WTC11 (cell line): ENCODE results near the gene ZNF324. TPM values are rescaled to one million over a fixed set of nuclear protein-coding genes. Genes with fewer than 3 reads are reported as not detected.

Experiments
- AFF4 ChIP-seq: sonication (generic); formaldehyde crosslinking; IDR thresholded peaks from 2 replicates; pipeline ENCODE4 v1.8.1; 2023; ENCODE audit warnings: mild to moderate bottlenecking, missing genetic modification reagents, borderline replicate concordance
- ATF1 ChIP-seq: sonication (generic); formaldehyde crosslinking; IDR thresholded peaks from 2 replicates; pipeline ENCODE4 v1.8.1; 2023; ENCODE audit warnings: mild to moderate bottlenecking, moderate library complexity, missing genetic modification reagents
- FOXJ3 ChIP-seq: sonication (generic); formaldehyde crosslinking; IDR thresholded peaks from 2 replicates; pipeline ENCODE4 v1.9.0; 2021; ENCODE audit warnings: missing genetic modification reagents, mild to moderate bottlenecking, borderline replicate concordance
- GRHL2 ChIP-seq: fragments of 250-450 bp; sonication (Bioruptor Pico); IDR thresholded peaks from 2 replicates; pipeline ENCODE4 v1.8.0; 2022; ENCODE audit warnings: mild to moderate bottlenecking, moderate library complexity; ENCODE audit not compliant: insufficient replicate concordance, severe bottlenecking
- JAZF1 ChIP-seq: fragments of 250-450 bp; sonication (Bioruptor Pico); IDR thresholded peaks from 2 replicates; pipeline ENCODE4 v1.9.0; 2021; ENCODE audit warnings: moderate library complexity, mild to moderate bottlenecking, inconsistent platforms
- MYBL2 ChIP-seq: sonication (generic); formaldehyde crosslinking; IDR thresholded peaks from 2 replicates; pipeline ENCODE4 v1.8.1; 2023; ENCODE audit warnings: mild to moderate bottlenecking, moderate library complexity, missing genetic modification reagents
- NFE2L1 ChIP-seq: sonication (generic); formaldehyde crosslinking; IDR thresholded peaks from 2 replicates; pipeline ENCODE4 v1.8.1; 2023; ENCODE audit warnings: missing genetic modification reagents
- NR1H2 ChIP-seq: sonication (generic); formaldehyde crosslinking; IDR thresholded peaks from 2 replicates; pipeline ENCODE4 v1.9.0; 2021; ENCODE audit warnings: mild to moderate bottlenecking, moderate library complexity, missing genetic modification reagents
- NR3C1 ChIP-seq: sonication (generic); formaldehyde crosslinking; conservative IDR thresholded peaks from 2 replicates; pipeline ENCODE4 v1.8.1; 2023; ENCODE audit warnings: low read depth, mild to moderate bottlenecking, missing genetic modification reagents
- SMAD4 ChIP-seq: sonication (generic); formaldehyde crosslinking; IDR thresholded peaks from 2 replicates; pipeline ENCODE4 v1.8.0; 2022; ENCODE audit warnings: mild to moderate bottlenecking, missing genetic modification reagents
- STAT6 ChIP-seq: sonication (generic); formaldehyde crosslinking; conservative IDR thresholded peaks from 2 replicates; pipeline ENCODE4 v1.8.1; 2023; ENCODE audit warnings: mild to moderate bottlenecking, low read depth, missing genetic modification reagents, moderate library complexity
- TEAD4 ChIP-seq: sonication (generic); formaldehyde crosslinking; IDR thresholded peaks from 2 replicates; pipeline ENCODE4 v1.8.0; 2022; ENCODE audit warnings: mild to moderate bottlenecking, missing genetic modification reagents
- ZBTB21 ChIP-seq: sonication (generic); formaldehyde crosslinking; IDR thresholded peaks from 2 replicates; pipeline ENCODE4 v1.8.1; 2023; ENCODE audit warnings: mild to moderate bottlenecking, missing genetic modification reagents, borderline replicate concordance
- ZNF232 ChIP-seq: sonication (generic); formaldehyde crosslinking; IDR thresholded peaks from 2 replicates; pipeline ENCODE4 v1.8.0; 2022; ENCODE audit warnings: mild to moderate bottlenecking, missing genetic modification reagents
- ZNF281 ChIP-seq: sonication (generic); formaldehyde crosslinking; IDR thresholded peaks from 2 replicates; pipeline ENCODE4 v1.8.0; 2023; ENCODE audit warnings: mild to moderate bottlenecking, missing genetic modification reagents
- ZNF317 ChIP-seq: sonication (generic); formaldehyde crosslinking; IDR thresholded peaks from 2 replicates; pipeline ENCODE4 v1.8.1; 2023; ENCODE audit warnings: low read depth, mild to moderate bottlenecking, moderate library complexity, missing genetic modification reagents, borderline replicate concordance
- ZNF416 ChIP-seq: fragments of 250-450 bp; sonication (Bioruptor Pico); IDR thresholded peaks from 2 replicates; pipeline ENCODE4 v1.9.0; 2021; ENCODE audit warnings: mild to moderate bottlenecking, inconsistent platforms
- ZNF532 ChIP-seq: fragments of 250-450 bp; sonication (Bioruptor Pico); IDR thresholded peaks from 2 replicates; pipeline ENCODE4 v1.9.0; 2021; ENCODE audit warnings: mild to moderate bottlenecking, borderline replicate concordance
- total RNA-seq: library from RNA; stranded (reverse); gene quantifications from 3 replicates; pipeline ENCODE4 v1.2.3, GENCODE V29; 2021
- TF ChIP-seq, protein P1 (sequence below): sonication (generic); formaldehyde crosslinking; IDR thresholded peaks from 2 replicates; pipeline ENCODE4 v1.8.0; 2023; ENCODE audit warnings: missing genetic modification reagents
- TF ChIP-seq, protein P2 (sequence below): sonication (generic); formaldehyde crosslinking; IDR thresholded peaks from 2 replicates; pipeline ENCODE4 v1.8.1; 2022; ENCODE audit warnings: low read depth, mild to moderate bottlenecking, moderate library complexity, missing genetic modification reagents, borderline replicate concordance

The ZNF324 gene
- total RNA-seq, 1 experiment from 2014 or later = 5.9 TPM

DNA sequence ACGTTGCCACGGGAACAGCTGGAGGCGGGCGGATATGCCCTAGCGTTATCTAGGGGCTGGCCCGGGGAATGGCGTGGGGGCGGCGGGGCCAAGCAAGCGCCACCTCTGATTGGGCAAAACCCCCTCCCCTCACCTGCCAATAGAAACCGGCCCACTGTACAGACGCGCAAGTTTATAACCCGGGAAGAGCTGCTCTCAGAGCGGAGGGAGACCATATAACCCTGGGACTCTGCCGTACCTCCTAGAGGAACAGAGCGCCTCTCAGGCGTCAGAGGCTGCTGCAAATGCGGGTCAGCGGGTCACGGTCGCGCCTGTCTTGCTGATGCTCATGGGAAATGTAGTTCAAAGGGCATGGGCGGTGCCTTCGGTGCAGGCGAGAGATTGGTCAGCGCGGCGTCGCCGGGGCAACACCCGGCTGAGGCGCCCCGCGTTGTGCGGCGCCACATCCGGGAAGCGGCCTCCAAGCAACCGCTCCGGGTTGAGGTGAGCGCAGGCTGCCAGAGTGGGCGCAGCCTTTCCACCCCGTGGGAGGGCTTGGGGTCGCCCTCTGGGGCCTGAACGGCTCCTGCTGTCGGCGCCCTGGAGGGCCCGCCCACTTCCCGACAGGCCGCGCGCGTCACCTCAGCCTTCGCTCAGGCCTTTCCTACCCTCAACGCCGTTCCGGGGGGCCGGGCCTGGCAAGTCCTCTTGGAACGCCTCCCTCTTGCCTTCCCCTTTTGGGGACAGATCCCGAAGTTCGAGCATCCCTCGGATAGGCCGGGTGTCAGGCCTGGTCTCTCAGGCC lies 9.0 kb downstream of the ZNF324 start, which contains the start of gene ZNF446 (continued):
- TF ChIP-seq JAZF1 (CRISPR knock-in tag) (no peak), MYBL2 (0 out of 2 replicates have a peak, but pooled peaks have one; percentile 18), SMAD4 (no peak), FOXJ3 (CRISPR knock-in tag) (no peak), ZNF532 (CRISPR knock-in tag) (no peak), STAT6 (CRISPR knock-in tag) (peak; percentile 84; the same call in 1 of the 2 replicates), NR1H2 (CRISPR knock-in tag) (no peak), TEAD4 (no peak), ZNF232 (CRISPR knock-in tag) (0 out of 2 replicates have a peak, but pooled peaks have one; percentile 51), ZNF416 (no peak), AFF4 (CRISPR knock-in tag) (no peak), GRHL2 (CRISPR knock-in tag) (no peak), NFE2L1 (CRISPR knock-in tag) (no peak), ZBTB21 (peak; percentile 85), ZNF317 (no peak), ATF1 (no peak), NR3C1 (CRISPR knock-in tag) (0 out of 2 replicates have a peak, but pooled peaks have one; percentile 47), ZNF281 (CRISPR knock-in tag) (no peak)
- TF ChIP-seq, protein P1, sequence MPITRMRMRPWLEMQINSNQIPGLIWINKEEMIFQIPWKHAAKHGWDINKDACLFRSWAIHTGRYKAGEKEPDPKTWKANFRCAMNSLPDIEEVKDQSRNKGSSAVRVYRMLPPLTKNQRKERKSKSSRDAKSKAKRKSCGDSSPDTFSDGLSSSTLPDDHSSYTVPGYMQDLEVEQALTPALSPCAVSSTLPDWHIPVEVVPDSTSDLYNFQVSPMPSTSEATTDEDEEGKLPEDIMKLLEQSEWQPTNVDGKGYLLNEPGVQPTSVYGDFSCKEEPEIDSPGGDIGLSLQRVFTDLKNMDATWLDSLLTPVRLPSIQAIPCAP (CRISPR knock-in tag) = no peak
- TF ChIP-seq, protein P2, sequence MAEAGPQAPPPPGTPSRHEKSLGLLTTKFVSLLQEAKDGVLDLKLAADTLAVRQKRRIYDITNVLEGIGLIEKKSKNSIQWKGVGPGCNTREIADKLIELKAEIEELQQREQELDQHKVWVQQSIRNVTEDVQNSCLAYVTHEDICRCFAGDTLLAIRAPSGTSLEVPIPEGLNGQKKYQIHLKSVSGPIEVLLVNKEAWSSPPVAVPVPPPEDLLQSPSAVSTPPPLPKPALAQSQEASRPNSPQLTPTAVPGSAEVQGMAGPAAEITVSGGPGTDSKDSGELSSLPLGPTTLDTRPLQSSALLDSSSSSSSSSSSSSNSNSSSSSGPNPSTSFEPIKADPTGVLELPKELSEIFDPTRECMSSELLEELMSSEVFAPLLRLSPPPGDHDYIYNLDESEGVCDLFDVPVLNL (CRISPR knock-in tag) = no peak
